Activated CD8-positive, alpha-beta memory T cell treated with anti-CD3 and anti-CD28 coated beads for 48 hours (primary cell): Measurements from ENCODE around the gene GUCY1A2.

Experiments used
- DNase-seq, 3 experiments: peaks; one replicate each; pipeline ENCODE4 v3.0.0-alpha.2; 2020; ENCODE audit warnings: low read depth in 2 of 3, low spot score in 2 of 3

The GUCY1A2 gene

GRCh38 chr11:106679581-106679980 is 338.7 kb downstream of the GUCY1A2 start:
- no peak for DNase-seq

- no peak for DNase-seq
These were observed 339.1 kb downstream of the GUCY1A2 start for GRCh38 chr11:106679181-106679580.

- no peak for DNase-seq
These were observed 348.2 kb downstream of the GUCY1A2 start for GRCh38 chr11:106670069-106670468.

- no peak for DNase-seq
These were observed 350.1 kb downstream of the GUCY1A2 start for GRCh38 chr11:106668147-106668546.

GRCh38 chr11:106656646-106657045 is 361.6 kb downstream of the GUCY1A2 start:
- no peak for DNase-seq

DNA sequence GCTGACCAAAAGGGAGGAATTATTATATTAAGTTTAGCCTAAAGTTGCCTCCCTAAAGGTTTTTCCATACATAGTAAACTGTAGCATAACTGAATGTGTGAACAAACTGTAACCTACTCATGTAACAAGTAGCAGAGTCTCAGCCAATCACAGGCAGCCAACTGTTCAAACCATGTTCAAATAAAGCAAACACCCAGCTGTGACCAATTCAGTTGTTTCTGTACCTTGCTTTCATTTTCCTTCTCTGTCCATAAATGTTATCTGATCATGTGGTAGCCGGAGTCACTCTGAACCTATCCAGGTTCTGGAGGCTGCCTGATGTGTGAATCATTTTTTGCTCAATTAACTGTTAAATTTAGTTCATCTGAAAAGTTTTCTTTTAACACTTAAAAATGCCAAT is 373.5 kb downstream of the GUCY1A2 start:
- no peak for DNase-seq

DNA sequence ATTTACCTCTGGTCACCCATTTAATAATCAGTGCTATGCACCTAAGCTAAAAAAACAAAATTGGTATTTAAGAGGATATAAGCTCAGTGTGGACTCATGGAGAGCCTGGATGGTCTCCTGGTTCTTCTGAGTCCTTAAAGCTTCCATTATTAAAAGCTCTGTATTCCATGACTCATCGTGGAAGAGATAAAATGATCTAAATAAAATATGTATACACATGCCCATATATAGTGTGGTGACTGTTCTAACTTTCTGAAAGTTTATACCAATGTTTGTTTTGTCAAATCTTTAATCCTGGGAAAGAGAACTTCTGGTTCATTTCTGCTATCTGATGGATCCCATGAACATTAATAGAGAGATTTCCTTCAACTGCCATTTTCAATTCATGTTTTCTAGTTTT is 375.9 kb downstream of the GUCY1A2 start:
- DNase-seq: no peak

GRCh38 chr11:106632283-106632682 is 386.0 kb downstream of the GUCY1A2 start:
- DNase-seq: no peak

DNA sequence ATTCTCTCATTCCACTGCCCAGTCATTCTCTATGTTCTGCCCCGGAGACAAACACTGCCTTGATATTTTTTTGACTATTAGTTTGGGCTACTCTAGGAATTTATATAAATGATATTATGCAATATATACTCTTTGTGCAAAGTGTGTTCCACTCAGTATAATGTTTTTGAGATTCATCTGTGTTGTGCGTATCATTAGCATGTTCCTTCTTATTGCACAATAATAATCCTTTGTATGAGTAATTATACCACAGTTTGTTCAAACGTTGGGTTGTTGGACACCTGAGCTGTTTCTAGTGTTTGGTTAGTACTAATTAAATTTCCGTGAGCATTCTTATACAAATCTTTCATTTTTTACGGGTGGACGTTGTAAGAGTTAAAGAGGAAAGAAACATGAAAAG is 390.6 kb downstream of the GUCY1A2 start:
- DNase-seq: no peak

- no peak for DNase-seq
These were observed 392.7 kb downstream of the GUCY1A2 start for GRCh38 chr11:106625566-106625965.

DNA sequence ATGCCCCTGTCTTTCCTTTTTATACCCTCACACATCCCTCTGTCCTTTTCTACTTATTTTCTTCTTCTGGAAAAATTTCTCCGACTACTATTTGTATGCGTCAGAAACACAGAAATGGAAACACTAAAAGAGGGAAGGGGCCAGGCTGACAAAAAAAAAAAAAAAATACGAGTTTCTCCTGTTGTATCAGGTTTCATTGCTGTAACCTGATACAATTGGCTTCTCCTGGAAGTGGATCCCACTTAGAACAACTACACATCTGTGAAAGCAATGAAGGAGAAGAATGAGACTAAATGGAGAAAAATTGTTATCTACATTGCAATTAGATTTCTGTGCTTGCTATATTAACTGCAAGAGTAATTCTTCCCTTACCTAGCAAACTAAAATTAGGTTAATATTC is 393.9 kb downstream of the GUCY1A2 start:
- DNase-seq: no peak
